Neuronal stem cell (in vitro differentiated cells): ENCODE measurements around the gene SND1.

Source experiments
- DNase-seq: peaks from one replicate; pipeline ENCODE4 v3.0.0-alpha.2; 2013; ENCODE audit warnings: low spot score
- H2AFZ ChIP-seq: one replicate; pipeline ENCODE4 v1.6.1; 2013; ENCODE audit warnings: mild to moderate bottlenecking, low read length, inconsistent platforms
- H2AK5ac ChIP-seq: 2 replicates; pipeline ENCODE4 v1.6.1; 2013; ENCODE audit warnings: low read depth, mild to moderate bottlenecking, inconsistent platforms, low read length, moderate library complexity, mixed read lengths
- H2BK120ac ChIP-seq: 2 replicates; pipeline ENCODE4 v1.6.1; 2013; ENCODE audit warnings: low read depth, mild to moderate bottlenecking, inconsistent platforms, low read length, moderate library complexity, mixed read lengths
- H2BK12ac ChIP-seq: one replicate; pipeline ENCODE4 v1.6.1; 2013; ENCODE audit warnings: low read length, inconsistent platforms
- H2BK15ac ChIP-seq: 2 replicates; pipeline ENCODE4 v1.6.1; 2013; ENCODE audit warnings: mild to moderate bottlenecking, low read length, inconsistent platforms, mixed read lengths
- H2BK5ac ChIP-seq: one replicate; pipeline ENCODE4 v1.6.1; 2013; ENCODE audit warnings: inconsistent platforms, mild to moderate bottlenecking, low read length, moderate library complexity
- H3K14ac ChIP-seq: one replicate; pipeline ENCODE4 v1.6.1; 2013; ENCODE audit warnings: low read length, inconsistent platforms
- H3K18ac ChIP-seq: 2 replicates; pipeline ENCODE4 v1.6.1; 2013; ENCODE audit warnings: low read length, inconsistent platforms
- H3K23ac ChIP-seq: 2 replicates; pipeline ENCODE4 v1.6.1; 2013; ENCODE audit warnings: low read depth, mild to moderate bottlenecking, mixed read lengths, low read length, inconsistent platforms; ENCODE audit not compliant: poor library complexity
- H3K27ac ChIP-seq: replicated peaks from 3 replicates; pipeline ENCODE4 v1.5.1; 2013; ENCODE audit warnings: low read length, inconsistent platforms
- H3K27me3 ChIP-seq, 3 experiments: 2 replicates each; pipeline ENCODE4 v1.6.1; 2013; ENCODE audit warnings: low read length in 3 of 3, mild to moderate bottlenecking in 2 of 3, inconsistent platforms in 1 of 3, low read depth in 1 of 3, mixed read lengths in 1 of 3, moderate library complexity in 1 of 3; ENCODE audit not compliant: control insufficient read depth in 3 of 3, insufficient read depth in 3 of 3
- H3K36me3 ChIP-seq, 2 donors: replicated peaks in 1 of 2; 2 replicates each; pipeline ENCODE4 v1.6.1; 2013; ENCODE audit warnings: low read length in 2 of 2; ENCODE audit not compliant: control insufficient read depth in 2 of 2, insufficient read depth in 2 of 2
- H3K4ac ChIP-seq: 2 replicates; pipeline ENCODE4 v1.6.1; 2013; ENCODE audit warnings: inconsistent platforms, mild to moderate bottlenecking, low read length, moderate library complexity
- H3K4me1 ChIP-seq, 2 donors: 1 replicate in 1 of 2; 2 replicates in 1 of 2; pipeline ENCODE4 v1.6.1; 2013; ENCODE audit warnings: low read length in 2 of 2, low read depth in 1 of 2; ENCODE audit not compliant: control insufficient read depth in 2 of 2, insufficient read depth in 1 of 2
- H3K4me2 ChIP-seq: one replicate; pipeline ENCODE4 v1.6.1; 2013; ENCODE audit warnings: mild to moderate bottlenecking, low read length, inconsistent platforms; ENCODE audit not compliant: insufficient read depth, poor library complexity, severe bottlenecking
- H3K4me3 ChIP-seq, 2 donors: 2 replicates each; pipeline ENCODE4 v1.5.1; 2013; ENCODE audit warnings: low read length in 2 of 2, mild to moderate bottlenecking in 2 of 2, inconsistent platforms in 1 of 2, moderate library complexity in 1 of 2
- H3K79me1 ChIP-seq: one replicate; pipeline ENCODE4 v1.6.1; 2013; ENCODE audit warnings: low read depth, mild to moderate bottlenecking, inconsistent platforms, low read length, moderate library complexity
- H3K9ac ChIP-seq: one replicate; pipeline ENCODE4 v1.6.1; 2013; ENCODE audit warnings: mild to moderate bottlenecking, low read depth, low read length, inconsistent platforms; ENCODE audit not compliant: poor library complexity
- H3K9me3 ChIP-seq, 2 donors: replicated peaks in 1 of 2; 2 replicates each; pipeline versions ENCODE3 to v1.6.1; 2013; ENCODE audit warnings: low read length in 2 of 2, mild to moderate bottlenecking in 2 of 2, inconsistent platforms in 1 of 2, low read depth in 1 of 2, mixed read lengths in 1 of 2, moderate library complexity in 1 of 2; ENCODE audit not compliant: control insufficient read depth in 2 of 2, insufficient read depth in 1 of 2
- H4K8ac ChIP-seq: one replicate; pipeline ENCODE4 v1.6.1; 2013; ENCODE audit warnings: low read depth, mild to moderate bottlenecking, inconsistent platforms, low read length, moderate library complexity
- H4K91ac ChIP-seq: one replicate; pipeline ENCODE4 v1.6.1; 2013; ENCODE audit warnings: low read length, low read depth, mild to moderate bottlenecking, inconsistent platforms; ENCODE audit not compliant: poor library complexity
- WGBS, 2 donors: extraction: QIAGEN DNeasy Blood & Tissue Kit; methylation state at CpG; one replicate each; pipeline ENCODE4 v1.1.7; 2013; ENCODE audit warnings: missing lambda C conversion rate in 2 of 2, mixed read lengths in 1 of 2; ENCODE audit not compliant: insufficient read length in 2 of 2, insufficient replicate concordance in 1 of 2; ENCODE audit errors: extremely low coverage in 2 of 2; 5-methylcytosine and 5-hydroxymethylcytosine counted together

The SND1 gene

GRCh38 chr7:127658970-127659630, 7.1 kb downstream of the SND1 start:
- Histone ChIP-seq H3K79me1 (peaks cover 1% of the 10 kb centered on the region), H2BK120ac (no peak overlapping the region), H3K14ac (no peak overlapping the region), H3K36me3 (peaks cover 0 to 76% of the 10 kb centered on the region in 2 donors), H2BK15ac (no peak overlapping the region), H3K9ac (no peak overlapping the region), H3K27ac (no peak overlapping the region), H2AFZ (no peak overlapping the region), H2AK5ac (no peak overlapping the region), H3K27me3 (peaks cover 0 to under 1% (median 0%) of the 10 kb centered on the region in 3 experiments), H3K23ac (no peak overlapping the region), H3K4me3 (no peak overlapping the region), H3K4ac (no peak overlapping the region), H3K4me2 (no peak overlapping the region), H4K91ac (no peak overlapping the region), H2BK5ac (no peak overlapping the region), H3K18ac (no peak overlapping the region), H3K4me1 (peaks cover 0 to 6% of the 10 kb centered on the region in 2 donors), H4K8ac (no peak overlapping the region), H2BK12ac (no peak overlapping the region), H3K9me3 (no peaks in the 10 kb centered on the region)
- no CpG with 5 or more reads among the region's 3 CpGs for WGBS, 2 donors
- no peak for DNase-seq

- Histone ChIP-seq H3K27ac (no peak overlapping the region), H3K4me3 (no peak overlapping the region), H3K79me1 (peaks cover 1% of the 10 kb centered on the region), H3K9ac (no peak overlapping the region), H2BK5ac (no peak overlapping the region), H2BK120ac (no peak overlapping the region), H3K14ac (no peak overlapping the region), H3K4ac (no peak overlapping the region), H2AFZ (no peak overlapping the region), H2BK12ac (no peak overlapping the region), H3K9me3 (no peaks in the 10 kb centered on the region), H2AK5ac (no peak overlapping the region), H3K36me3 (peaks cover 2 to 36% of the 10 kb centered on the region in 2 donors), H3K27me3 (peaks cover 0 to 5% (median 0%) of the 10 kb centered on the region in 3 experiments), H3K23ac (no peak overlapping the region), H3K4me2 (no peak overlapping the region), H4K91ac (no peak overlapping the region), H3K4me1 (peaks cover 0 to 7% of the 10 kb centered on the region in 2 donors), H4K8ac (no peak overlapping the region), H3K18ac (no peak overlapping the region), H2BK15ac (no peak overlapping the region)
- WGBS, 2 donors: no CpG with 5 or more reads among the region's 7 CpGs
- peak; percentile 62 for DNase-seq
These were observed 13.9 kb downstream of the SND1 start for GRCh38 chr7:127665922-127666321.

GRCh38 chr7:127666602-127667001, 14.6 kb downstream of the SND1 start:
- no peak overlapping the region for H3K23ac ChIP-seq
- WGBS, 2 donors: no CpG with 5 or more reads among the region's 4 CpGs
- H3K18ac ChIP-seq: no peak overlapping the region
- H3K4me3 ChIP-seq: no peak overlapping the region
- H3K79me1 ChIP-seq: peaks cover 1% of the 10 kb centered on the region
- H4K91ac ChIP-seq: no peak overlapping the region
- peaks cover 0 to 5% (median 0%) of the 10 kb centered on the region in 3 experiments for H3K27me3 ChIP-seq
- H3K4me2 ChIP-seq: no peak overlapping the region
- H3K4ac ChIP-seq: no peak overlapping the region
- H3K27ac ChIP-seq: no peak overlapping the region
- no peak overlapping the region for H2BK15ac ChIP-seq
- no peak overlapping the region for H2AFZ ChIP-seq
- H3K14ac ChIP-seq: no peak overlapping the region
- no peak overlapping the region for H2BK5ac ChIP-seq
- H3K36me3 ChIP-seq: peaks cover 2 to 29% of the 10 kb centered on the region in 2 donors
- no peak overlapping the region for H2BK120ac ChIP-seq
- no peak overlapping the region for H4K8ac ChIP-seq
- H3K4me1 ChIP-seq: peaks cover 0 to 7% of the 10 kb centered on the region in 2 donors
- no peak overlapping the region for H3K9ac ChIP-seq
- H2AK5ac ChIP-seq: no peak overlapping the region
- DNase-seq: no peak
- H3K9me3 ChIP-seq: no peaks in the 10 kb centered on the region
- no peak overlapping the region for H2BK12ac ChIP-seq

- Histone ChIP-seq H3K9me3 (no peaks in the 10 kb centered on the region), H2BK120ac (no peak overlapping the region), H3K4me2 (no peak overlapping the region), H3K27me3 (peaks cover 0 to 5% (median 0%) of the 10 kb centered on the region in 3 experiments), H3K79me1 (peaks cover 1% of the 10 kb centered on the region), H3K4me1 (peaks cover 0 to 7% of the 10 kb centered on the region in 2 donors), H2BK12ac (no peak overlapping the region), H4K91ac (no peak overlapping the region), H2BK15ac (no peak overlapping the region), H3K23ac (no peak overlapping the region), H2AK5ac (no peak overlapping the region), H3K36me3 (peaks cover 2 to 24% of the 10 kb centered on the region in 2 donors), H3K4me3 (no peak overlapping the region), H3K18ac (no peak overlapping the region), H3K4ac (no peak overlapping the region), H2BK5ac (no peak overlapping the region), H2AFZ (no peak overlapping the region), H3K27ac (no peak overlapping the region), H4K8ac (no peak overlapping the region), H3K14ac (no peak overlapping the region), H3K9ac (no peak overlapping the region)
- no peak for DNase-seq
- no CpG with 5 or more reads among the region's 3 CpGs for WGBS, 2 donors
These were observed 15.2 kb downstream of the SND1 start for GRCh38 chr7:127667017-127667670.
